DMS79 treated with DMSO at 0.1 percent for 48 hours (cell line): Measurements from ENCODE around the gene TNRC6A.
A peak's percentile ranks its signal among the peaks of the same experiment; 100 is the strongest.

Experiments used
- DNase-seq: peaks from one replicate; lab custom pipeline; 2025; lab: John Stamatoyannopoulos, UW

TNRC6A gene

GRCh38 chr16:24758373-24758772 is 28.9 kb downstream of the TNRC6A start:
- no peak for DNase-seq

DNA sequence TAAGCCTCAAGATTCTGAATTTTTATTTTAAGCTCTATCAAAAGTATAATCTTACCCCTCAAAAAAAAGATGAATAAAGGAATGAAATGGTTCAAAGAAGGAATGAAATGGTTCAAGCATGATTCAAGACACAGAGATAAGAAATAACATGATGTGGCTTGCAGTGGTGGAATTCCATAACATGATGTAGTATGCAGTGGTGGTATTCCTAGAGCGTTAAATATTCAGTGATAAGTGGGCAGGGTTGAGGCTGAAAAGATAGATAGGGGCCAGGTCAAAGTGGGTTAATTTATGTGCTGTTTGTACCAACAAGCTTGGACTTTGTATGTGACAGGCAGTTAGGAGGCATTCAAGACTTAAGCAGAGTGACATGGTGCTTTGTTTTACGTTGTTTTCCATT is 29.6 kb downstream of the TNRC6A start:
- no peak for DNase-seq

GRCh38 chr16:24761526-24761925 is 32.1 kb downstream of the TNRC6A start:
- DNase-seq = no peak

- DNase-seq = no peak
These were observed 35.5 kb downstream of the TNRC6A start for GRCh38 chr16:24764916-24765315.

DNA sequence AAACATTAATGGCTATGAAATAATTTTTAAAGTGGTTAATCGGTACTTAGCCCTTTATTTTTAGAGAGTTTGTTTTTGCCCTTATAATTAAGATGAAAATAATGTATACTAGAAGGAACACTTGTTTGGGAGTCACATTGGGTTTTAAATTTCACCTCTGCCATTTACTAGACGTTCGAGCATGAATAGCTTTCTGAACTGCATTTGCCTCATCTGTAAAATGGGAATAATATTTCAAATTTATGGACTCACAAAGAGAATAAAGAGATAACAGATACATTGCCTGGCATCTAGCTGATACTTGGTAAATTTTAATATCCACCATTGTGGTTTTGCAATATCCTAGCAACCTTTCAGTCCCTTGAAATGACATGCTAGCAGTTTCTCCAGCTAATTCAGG is 36.6 kb downstream of the TNRC6A start:
- DNase-seq = no peak

DNA sequence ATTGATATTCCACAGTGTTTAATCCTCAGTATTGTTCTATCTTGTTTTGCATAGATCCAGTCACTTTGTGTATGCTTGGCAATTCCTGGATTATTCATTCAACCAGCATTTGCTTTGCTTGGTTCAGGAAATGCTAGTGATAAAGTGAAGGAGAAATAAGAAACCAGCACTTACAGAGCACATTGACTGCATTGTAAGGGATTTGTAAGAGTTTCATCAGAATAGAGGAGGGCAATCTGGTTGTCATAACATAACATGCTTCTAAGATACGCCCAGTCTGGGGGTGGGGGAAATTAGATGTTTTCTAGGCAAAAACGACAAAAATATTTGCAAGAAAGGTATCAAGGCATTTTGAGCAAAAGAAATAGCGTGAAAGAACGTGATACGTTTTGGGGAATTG is 40.4 kb downstream of the TNRC6A start:
- no peak for DNase-seq

- no peak for DNase-seq
These were observed 41.8 kb downstream of the TNRC6A start for GRCh38 chr16:24771132-24771778.

- DNase-seq = no peak
These were observed 42.3 kb downstream of the TNRC6A start for GRCh38 chr16:24771779-24772157.

DNA sequence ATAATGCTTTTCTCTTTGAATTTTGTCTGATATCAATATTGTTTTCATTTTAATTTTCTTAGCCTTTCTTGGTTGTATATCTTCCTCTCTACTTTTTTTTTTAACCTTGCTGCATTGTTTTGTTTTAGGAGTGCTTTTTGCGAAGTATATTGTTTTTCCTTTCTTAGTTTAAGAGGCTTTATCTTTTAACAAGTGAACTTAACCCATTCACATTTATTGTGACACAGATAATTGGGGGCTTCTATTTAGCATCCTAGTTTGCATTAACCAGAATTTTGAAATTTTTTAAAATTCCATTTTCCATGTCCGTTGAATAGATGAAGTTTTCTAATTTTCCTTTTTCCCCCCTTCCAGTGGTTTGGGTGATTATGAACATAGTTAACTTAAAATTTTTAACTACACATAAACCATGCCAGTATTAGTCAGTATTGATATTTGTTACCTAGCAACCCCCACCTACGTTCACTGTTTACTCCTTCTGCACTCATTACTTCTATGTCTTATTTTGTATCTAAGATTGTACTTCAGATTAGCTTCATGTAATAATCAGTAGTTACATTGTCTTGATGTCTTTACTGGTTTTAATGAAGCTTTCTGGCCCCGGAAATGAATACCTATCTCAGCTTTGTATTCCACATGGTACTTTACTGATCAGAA is 44.4 kb downstream of the TNRC6A start:
- DNase-seq = no peak

GRCh38 chr16:24774510-24774909 is 45.1 kb downstream of the TNRC6A start:
- no peak for DNase-seq

GRCh38 chr16:24775455-24775854 is 46.0 kb downstream of the TNRC6A start:
- no peak for DNase-seq

- no peak for DNase-seq
These were observed 47.2 kb downstream of the TNRC6A start for GRCh38 chr16:24776501-24777220.

GRCh38 chr16:24778671-24779070 is 49.2 kb downstream of the TNRC6A start:
- DNase-seq = no peak

- no peak for DNase-seq
These were observed 51.8 kb downstream of the TNRC6A start for GRCh38 chr16:24781256-24781655.

- DNase-seq = no peak
These were observed 54.7 kb downstream of the TNRC6A start for GRCh38 chr16:24784121-24784520.

DNA sequence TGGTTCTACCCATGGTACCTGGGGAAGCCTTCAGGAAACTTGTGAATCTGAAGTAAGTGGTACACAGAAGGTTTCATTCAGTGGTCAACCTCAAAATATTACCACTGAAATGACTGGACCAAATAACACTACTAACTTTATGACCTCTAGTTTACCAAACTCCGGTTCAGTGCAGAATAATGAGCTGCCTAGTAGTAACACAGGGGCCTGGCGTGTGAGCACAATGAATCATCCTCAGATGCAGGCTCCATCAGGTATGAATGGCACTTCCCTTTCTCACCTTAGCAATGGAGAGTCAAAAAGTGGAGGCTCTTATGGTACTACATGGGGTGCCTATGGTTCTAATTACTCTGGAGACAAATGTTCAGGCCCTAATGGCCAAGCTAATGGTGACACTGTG is 60.4 kb downstream of the TNRC6A start:
- no peak for DNase-seq

DNA sequence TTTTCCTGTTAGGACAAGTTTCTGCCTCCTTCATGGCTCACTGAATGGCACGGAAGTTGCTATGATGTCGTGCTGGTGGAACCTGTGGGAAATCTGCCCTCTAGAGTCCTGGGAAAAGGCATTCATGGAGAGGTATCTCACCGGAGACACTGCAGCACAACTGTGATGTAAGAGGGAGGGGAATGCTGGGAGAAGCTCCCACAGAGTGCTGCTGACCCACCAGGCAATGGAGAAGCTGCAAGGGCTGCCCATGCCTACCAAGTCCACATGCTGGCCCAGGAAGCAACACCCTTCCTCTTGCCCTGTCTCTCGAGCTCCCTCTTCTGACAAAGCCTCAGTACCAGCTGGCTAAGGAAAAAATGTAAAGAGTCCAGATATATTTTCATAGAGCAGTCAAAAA is 71.1 kb downstream of the TNRC6A start:
- DNase-seq = no peak

DNA sequence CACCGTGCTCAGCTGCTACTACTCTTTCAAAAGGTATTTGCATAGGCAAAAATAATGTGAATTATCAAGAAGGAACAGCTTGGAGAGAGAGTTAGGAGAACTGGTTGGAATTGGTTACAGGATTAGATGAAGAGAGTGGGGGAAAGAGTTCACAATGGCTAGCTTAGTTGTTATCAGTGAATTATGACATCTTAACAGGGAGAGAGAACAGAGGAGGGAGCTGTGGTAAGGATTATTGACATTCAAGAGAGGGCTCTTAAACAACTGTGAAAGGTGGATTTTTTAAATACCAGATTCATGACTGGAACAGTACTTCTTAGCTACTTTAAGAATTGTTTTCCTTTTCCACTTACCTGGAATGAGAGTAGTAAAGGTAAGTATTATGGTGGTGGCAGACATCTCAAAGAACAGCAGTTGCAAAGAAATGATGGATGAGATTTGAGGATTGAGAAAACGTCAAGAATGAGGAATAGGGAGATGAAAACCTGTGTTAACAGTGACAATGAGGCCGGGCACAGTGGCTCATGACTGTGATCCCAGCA is 72.4 kb downstream of the TNRC6A start:
- no peak for DNase-seq

DNA sequence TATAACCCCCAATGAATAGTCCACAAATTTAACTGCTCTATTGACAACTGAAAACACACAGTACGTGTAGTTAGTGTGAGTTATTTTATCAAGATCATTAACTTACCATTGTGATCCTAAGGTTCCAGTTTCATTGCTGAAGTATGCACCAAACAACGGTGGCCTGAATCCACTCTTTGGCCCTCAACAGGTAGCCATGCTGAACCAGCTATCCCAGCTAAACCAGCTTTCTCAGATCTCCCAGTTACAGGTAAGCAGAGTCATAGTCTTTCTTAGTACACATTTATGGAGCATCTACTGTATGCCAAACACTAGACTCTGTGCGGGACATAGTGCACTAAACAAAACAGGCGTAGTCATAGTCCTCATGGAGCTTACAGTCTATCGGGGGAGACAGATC is 76.0 kb downstream of the TNRC6A start:
- DNase-seq = no peak

- no peak for DNase-seq
These were observed 77.8 kb downstream of the TNRC6A start for GRCh38 chr16:24807301-24807700.

DNA sequence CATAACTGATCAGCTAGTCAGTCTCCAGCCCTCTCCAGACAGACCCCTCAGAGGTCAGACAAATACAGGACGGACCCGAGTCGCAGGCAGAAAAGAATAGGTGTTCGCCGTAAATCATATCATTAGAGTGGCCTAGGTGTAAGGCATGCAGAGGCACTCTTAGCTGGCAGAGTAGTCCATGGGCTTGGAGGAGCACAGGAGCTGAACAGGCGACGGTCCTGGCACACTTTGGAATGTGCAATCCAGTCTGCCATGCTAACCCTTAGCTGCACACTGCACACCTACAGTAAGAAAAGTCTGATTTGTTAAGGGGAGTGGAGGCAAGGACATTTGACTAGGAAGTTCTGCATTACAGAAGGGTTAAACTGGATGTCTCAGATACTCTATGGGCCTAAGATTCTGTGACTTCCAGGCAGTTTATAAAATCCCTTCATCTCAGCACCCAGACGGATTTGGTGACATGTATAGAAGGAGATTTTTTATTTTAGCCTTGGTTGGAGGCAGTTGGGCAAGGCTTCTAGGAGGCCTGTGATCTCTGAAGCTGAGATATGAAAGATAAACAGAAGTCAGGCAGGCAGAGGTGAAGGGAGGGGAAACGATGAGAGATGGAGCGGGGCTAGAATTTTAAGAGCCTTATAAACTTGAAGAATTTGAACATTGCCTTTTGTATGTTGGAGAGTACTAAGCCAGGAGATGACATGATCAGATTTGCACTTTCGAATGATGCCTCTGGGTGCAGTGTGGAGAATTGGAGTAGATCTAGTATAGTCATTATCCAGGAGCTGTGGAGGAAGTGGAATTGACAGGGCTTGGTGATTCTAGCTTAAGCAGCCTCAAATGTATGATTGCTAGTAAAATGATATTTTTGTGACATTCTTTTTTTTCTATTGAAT is 81.7 kb downstream of the TNRC6A start:
- no peak for DNase-seq

DNA sequence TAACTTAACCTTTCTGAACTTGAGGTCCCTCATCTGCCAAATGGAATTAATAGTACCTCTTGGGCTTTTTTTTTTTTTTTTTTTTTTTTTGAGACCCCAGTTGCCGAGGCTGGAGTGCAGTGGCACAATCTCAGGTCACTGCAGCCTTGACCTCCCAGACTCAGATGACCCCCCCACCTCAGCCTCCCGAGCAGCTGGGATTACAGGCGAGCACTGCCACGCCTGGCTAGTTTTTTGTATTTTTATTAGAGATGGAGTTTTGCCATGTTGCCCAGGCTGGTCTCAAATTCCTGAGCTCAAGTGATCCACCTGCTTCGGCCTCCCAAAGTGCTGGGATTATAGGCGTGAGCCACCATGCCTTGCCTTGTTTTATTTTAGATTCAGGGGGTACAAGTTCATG is 83.4 kb downstream of the TNRC6A start:
- peak; percentile 37 for DNase-seq
